GM18502 (cell line): ENCODE data around the gene CSNK2A2.

ENCODE experiments used
- ATAC-seq: cut with Tn5 transposase; IDR thresholded peaks from one replicate; pipeline ENCODE4 v1.9.1; 2021; ENCODE audit warnings: mild to moderate bottlenecking; ENCODE audit not compliant: unreplicated experiment, poor library complexity

Gene CSNK2A2

GRCh38 chr16:58152246-58152868, 45.5 kb downstream of the CSNK2A2 start:
- ATAC-seq = no peak

GRCh38 chr16:58148526-58148925, 49.4 kb downstream of the CSNK2A2 start:
- ATAC-seq = no peak

- no peak for ATAC-seq
These were observed 49.8 kb downstream of the CSNK2A2 start for GRCh38 chr16:58148099-58148498.

- ATAC-seq = no peak
These were observed 59.1 kb downstream of the CSNK2A2 start for GRCh38 chr16:58138852-58139251.

GRCh38 chr16:58137581-58137980, 60.3 kb downstream of the CSNK2A2 start:
- ATAC-seq = no peak

GRCh38 chr16:58129097-58129936, 68.6 kb downstream of the CSNK2A2 start, which contains the start of gene CFAP20:
TSS of gene CFAP20 (minus strand) at chr16:58129381. CDS start at chr16:58129115, 266 bp downstream.
- ATAC-seq = peak; percentile 91

GRCh38 chr16:58128711-58129096, 69.2 kb downstream of the CSNK2A2 start:
- ATAC-seq = peak; percentile 15

- ATAC-seq = no peak
These were observed 69.7 kb downstream of the CSNK2A2 start for GRCh38 chr16:58128181-58128631.

GRCh38 chr16:58127634-58128033, 70.3 kb downstream of the CSNK2A2 start:
- no peak for ATAC-seq

- ATAC-seq = no peak
These were observed 70.8 kb downstream of the CSNK2A2 start for GRCh38 chr16:58127033-58127556.

- no peak for ATAC-seq
These were observed 71.4 kb downstream of the CSNK2A2 start for GRCh38 chr16:58126451-58126961.

GRCh38 chr16:58125781-58126335, 72.0 kb downstream of the CSNK2A2 start:
- ATAC-seq = no peak

GRCh38 chr16:58125041-58125440, 72.9 kb downstream of the CSNK2A2 start:
- no peak for ATAC-seq

GRCh38 chr16:58124601-58124915, 73.3 kb downstream of the CSNK2A2 start:
- no peak for ATAC-seq

- ATAC-seq = no peak
These were observed 73.9 kb downstream of the CSNK2A2 start for GRCh38 chr16:58123896-58124600.

- no peak for ATAC-seq
These were observed 76.8 kb downstream of the CSNK2A2 start for GRCh38 chr16:58121132-58121531.

- ATAC-seq = no peak
These were observed 77.7 kb downstream of the CSNK2A2 start for GRCh38 chr16:58120234-58120633.

GRCh38 chr16:58119509-58119845, 78.4 kb downstream of the CSNK2A2 start:
- no peak for ATAC-seq

GRCh38 chr16:58118801-58119508, 79.0 kb downstream of the CSNK2A2 start:
- no peak for ATAC-seq

- no peak for ATAC-seq
These were observed 81.4 kb downstream of the CSNK2A2 start for GRCh38 chr16:58116529-58116928.
